SK-N-SH (cell line): ENCODE measurements around the gene BOC. TPM values are rescaled to one million over a fixed set of nuclear protein-coding genes. Genes with fewer than 3 reads are reported as not detected.

Experiments used
- CTCF ChIA-PET: fragments of 300-600, 350-600 bp; formaldehyde crosslinking; extraction: SDS; loops from one replicate; lab custom pipeline; 2021; lab: Yijun Ruan, JAX
- POLR2A ChIA-PET: fragments of 350-600 bp; sonication (Branson Sonifier 250); formaldehyde crosslinking; extraction: SDS; loops from one replicate; lab custom pipeline; 2020; ENCODE audit warnings: antibody characterized with exemption, inconsistent platforms; lab: Yijun Ruan, JAX
- DNase-seq: peaks from one replicate; pipeline ENCODE4 v3.0.0; 2012
- H2AFZ ChIP-seq: fragments of 200-600 bp; sonication (generic); 2 replicates; pipeline ENCODE4 v1.8.1; 2016; ENCODE audit warnings: antibody characterized with exemption, mild to moderate bottlenecking, low read depth
- H3F3A ChIP-seq: fragments of 200-600 bp; sonication (generic); replicated peaks from 2 replicates; pipeline ENCODE3; 2016; ENCODE audit warnings: antibody characterized with exemption, mild to moderate bottlenecking; ENCODE audit not compliant: insufficient read depth
- H3K27ac ChIP-seq, 2 experiments: fragments of 200-500 bp in 1 of 2; fragments of 200-600 bp in 1 of 2; sonication (Bioruptor generic) in 1 of 2; sonication (generic), shearing (Covaris generic) in 1 of 2; 2 replicates each; pipeline versions ENCODE4 v1.5.1 to v1.6.1; 2014 to 2016; ENCODE audit warnings: low read depth in 2 of 2, inconsistent platforms in 1 of 2, low read length in 1 of 2, mild to moderate bottlenecking in 1 of 2, mixed read lengths in 1 of 2
- H3K27me3 ChIP-seq: fragments of 200-600 bp; sonication (generic), shearing (Covaris generic); 2 replicates; pipeline ENCODE4 v1.6.1; 2016; ENCODE audit warnings: mixed run types; ENCODE audit not compliant: insufficient read depth
- H3K36me3 ChIP-seq, 2 experiments: fragments of 200-500 bp in 1 of 2; fragments of 200-600 bp in 1 of 2; sonication (Bioruptor generic) in 1 of 2; sonication (generic) in 1 of 2; replicated peaks in 1 of 2; 2 replicates each; pipeline versions ENCODE3 to v1.5.1; 2014 to 2016; ENCODE audit warnings: low read length in 1 of 2, mild to moderate bottlenecking in 1 of 2; ENCODE audit not compliant: insufficient read depth in 2 of 2, control insufficient read depth in 1 of 2
- H3K4me1 ChIP-seq, 2 experiments: fragments of 200-500 bp in 1 of 2; fragments of 200-600 bp in 1 of 2; sonication (Bioruptor generic) in 1 of 2; sonication (generic), shearing (Covaris generic) in 1 of 2; 2 replicates each; pipeline versions ENCODE4 v1.5.1 to v1.6.1; 2014 to 2016; ENCODE audit warnings: low read depth in 1 of 2, low read length in 1 of 2, mixed run types in 1 of 2; ENCODE audit not compliant: insufficient read depth in 2 of 2, control insufficient read depth in 1 of 2
- H3K4me2 ChIP-seq: fragments of 200-600 bp; sonication (generic), shearing (Covaris generic); 2 replicates; pipeline ENCODE4 v1.6.1; 2017; ENCODE audit warnings: mixed run types
- H3K4me3 ChIP-seq, 2 experiments: fragments of 200-500 bp in 1 of 2; fragments of 200-600 bp in 1 of 2; sonication (Bioruptor generic) in 1 of 2; sonication (generic), shearing (Covaris generic) in 1 of 2; 2 replicates each; pipeline versions ENCODE4 v1.5.1 to v1.8.1; 2014 to 2016; ENCODE audit warnings: low read depth in 2 of 2, inconsistent platforms in 1 of 2, low read length in 1 of 2, mild to moderate bottlenecking in 1 of 2, mixed read lengths in 1 of 2, moderate library complexity in 1 of 2
- H3K79me2 ChIP-seq: fragments of 200-600 bp; sonication (generic); 2 replicates; pipeline ENCODE4 v1.8.1; 2017; ENCODE audit warnings: mild to moderate bottlenecking; ENCODE audit not compliant: insufficient read depth
- H3K9ac ChIP-seq: fragments of 200-600 bp; sonication (generic); 2 replicates; pipeline ENCODE4 v1.6.1; 2017; ENCODE audit warnings: mixed run types
- H3K9me2 ChIP-seq: fragments of 200-600 bp; sonication (generic); 2 replicates; pipeline ENCODE4 v1.6.1; 2017; ENCODE audit warnings: mixed run types
- H3K9me3 ChIP-seq: fragments of 200-600 bp; sonication (generic); 2 replicates; pipeline ENCODE4 v1.6.1; 2017; ENCODE audit warnings: mixed run types, mild to moderate bottlenecking, moderate library complexity
- H4K20me1 ChIP-seq: fragments of 200-600 bp; sonication (generic); 2 replicates; pipeline ENCODE4 v1.6.1; 2017; ENCODE audit warnings: mild to moderate bottlenecking, mixed run types; ENCODE audit not compliant: insufficient read depth
- ELF1 ChIP-seq: IDR thresholded peaks from 2 replicates; pipeline ENCODE4 v1.4.0; 2012
- EP300 ChIP-seq, 2 experiments: IDR thresholded peaks; 2 replicates each; pipeline versions ENCODE4 v1.4.0 to v1.6.1; 2012; ENCODE audit warnings: borderline replicate concordance in 1 of 2, low read depth in 1 of 2, low read length in 1 of 2
- FOSL2 ChIP-seq: IDR thresholded peaks from 2 replicates; pipeline ENCODE4 v1.4.0; 2012; ENCODE audit warnings: low read depth, mild to moderate bottlenecking, moderate library complexity, borderline replicate concordance
- FOXJ3 ChIP-seq: sonication (generic); formaldehyde crosslinking; IDR thresholded peaks from 2 replicates; pipeline ENCODE4 v1.5.1; 2020; ENCODE audit warnings: mild to moderate bottlenecking, missing genetic modification reagents
- FOXM1 ChIP-seq: IDR thresholded peaks from 2 replicates; pipeline ENCODE4 v1.4.0; 2012; ENCODE audit warnings: low read depth, mild to moderate bottlenecking
- GATA2 ChIP-seq: sonication (generic); formaldehyde crosslinking; IDR thresholded peaks from 2 replicates; pipeline ENCODE4 v1.5.0; 2020; ENCODE audit warnings: mild to moderate bottlenecking, missing genetic modification reagents
- IRF3 ChIP-seq: fragments of 150-350 bp; IDR thresholded peaks from 2 replicates; pipeline ENCODE4 v1.6.1; 2016; ENCODE audit warnings: mild to moderate bottlenecking, low read depth, low read length
- MXI1 ChIP-seq: IDR thresholded peaks from 2 replicates; pipeline ENCODE4 v1.6.1; 2012; ENCODE audit warnings: mild to moderate bottlenecking, low read depth, low read length, improper control_type of control experiment
- NFIC ChIP-seq: IDR thresholded peaks from 2 replicates; pipeline ENCODE4 v1.4.0; 2012; ENCODE audit warnings: borderline replicate concordance
- PBX3 ChIP-seq: IDR thresholded peaks from 2 replicates; pipeline ENCODE4; 2012
- RCOR1 ChIP-seq: fragments of 150-350 bp; IDR thresholded peaks from 2 replicates; pipeline ENCODE4 v1.6.1; 2017; ENCODE audit warnings: antibody characterized with exemption, low read length
- REST ChIP-seq: IDR thresholded peaks from 2 replicates; pipeline ENCODE4 v1.6.1; 2012; ENCODE audit warnings: mild to moderate bottlenecking, low read depth, low read length, moderate library complexity
- TAF1 ChIP-seq: IDR thresholded peaks from 2 replicates; pipeline ENCODE4 v1.6.1; 2012; ENCODE audit warnings: low read depth, mild to moderate bottlenecking, low read length, moderate library complexity, borderline replicate concordance
- TEAD4 ChIP-seq: IDR thresholded peaks from 2 replicates; pipeline ENCODE4 v1.4.0; 2012; ENCODE audit warnings: mild to moderate bottlenecking, borderline replicate concordance; ENCODE audit not compliant: insufficient read depth
- USF1 ChIP-seq: IDR thresholded peaks from 2 replicates; pipeline ENCODE4 v1.4.0; 2012; ENCODE audit warnings: low read depth, borderline replicate concordance
- USF2 ChIP-seq: fragments of 150-350 bp; IDR thresholded peaks from 2 replicates; pipeline ENCODE4 v1.6.1; 2017; ENCODE audit warnings: antibody characterized with exemption, low read length, low read depth, borderline replicate concordance
- WGBS: methylation state at CpG from one replicate; pipeline ENCODE4 v1.1.6; 2017; ENCODE audit warnings: low lambda C conversion rate; 5-methylcytosine and 5-hydroxymethylcytosine counted together
- polyA plus RNA-seq, 3 experiments: library from polyadenylated mRNA; depleted of rRNA; stranded (reverse); fragments of >200 nt; gene quantifications; 2 replicates each; pipeline ENCODE4 v1.2.3, GENCODE V29; 2012

The BOC gene
- polyA plus RNA-seq, 1 of the 3 experiments (the other 2 are of a cell fraction), result 6.6 TPM

GRCh38 chr3:113268942-113269341 is 57.6 kb downstream of the BOC start:
- Histone ChIP-seq H2AFZ (no peak overlapping the region), H3K9me3 (no peaks in the 10 kb centered on the region), H3K36me3 (peaks cover 0 to 14% of the 10 kb centered on the region in 2 experiments), H3K9me2 (no peaks in the 10 kb centered on the region), H3K27ac (no peak overlapping the region), H3K4me2 (no peak overlapping the region), H3K27me3 (no peaks in the 10 kb centered on the region), H3K4me3 (no peak overlapping the region), H3K9ac (no peak overlapping the region), H3K4me1 (peaks cover 0 to 26% of the 10 kb centered on the region in 2 experiments; a peak in 1 of 4 replicates), H3K79me2 (no peaks in the 10 kb centered on the region), H3F3A (no peaks in the 10 kb centered on the region)
- DNase-seq, result no peak
- CTCF ChIA-PET, result interaction anchor here (1.2 to 4.2 kb wide), 3 partner anchors 10 to 218 kb away, joined by 3 to 19 read pairs (median 4); no protein-coding TSS in a partner anchor
- no peak for TF ChIP-seq ELF1
- TF ChIP-seq REST, result no peak
- TF ChIP-seq, all 33 proteins: peak for 0
- POLR2A ChIA-PET, result no interaction called here
- H4K20me1 ChIP-seq, result no peaks in the 10 kb centered on the region
- WGBS, result 74% methylated on average over 2 of the region's 2 CpGs

- Histone ChIP-seq H3K79me2 (no peaks in the 10 kb centered on the region), H3K36me3 (peaks cover 0 to 15% of the 10 kb centered on the region in 2 experiments), H3K27ac (no peak overlapping the region), H3K9me3 (no peaks in the 10 kb centered on the region), H3K9ac (no peak overlapping the region), H2AFZ (no peak overlapping the region), H4K20me1 (no peaks in the 10 kb centered on the region), H3K4me3 (no peak overlapping the region), H3K4me2 (no peak overlapping the region), H3K9me2 (no peaks in the 10 kb centered on the region), H3K4me1 (peaks cover 0 to 23% of the 10 kb centered on the region in 2 experiments; a peak in 1 of 4 replicates), H3K27me3 (no peaks in the 10 kb centered on the region), H3F3A (no peaks in the 10 kb centered on the region)
- ChIA-PET CTCF (interaction anchor here (0.8 to 4.2 kb wide), 2 partner anchors 18 to 262 kb away, joined by 4 to 19 read pairs; no protein-coding TSS in a partner anchor), POLR2A (interaction anchor here (1.1 kb wide), 1 partner anchor 121 kb away, joined by 3 read pairs; no protein-coding TSS in a partner anchor)
- DNase-seq, result no peak
- WGBS, result 77% methylated on average over 3 of the region's 3 CpGs
- no peak for TF ChIP-seq NFIC
- no peak for TF ChIP-seq EP300 (IDR thresholded peaks at IDR 0.05; ENCODE audit: borderline replicate concordance in 1 of 2, low read depth in 1 of 2, low read length in 1 of 2)
- no peak for TF ChIP-seq TAF1
- no peak for TF ChIP-seq RCOR1
- TF ChIP-seq FOXM1, result no peak
- no peak for TF ChIP-seq FOXJ3
- no peak for TF ChIP-seq FOSL2
- no peak for TF ChIP-seq TEAD4
- TF ChIP-seq GATA2 (CRISPR knock-in tag), result no peak
- no peak for TF ChIP-seq USF1
- TF ChIP-seq MXI1, result no peak
- TF ChIP-seq PBX3, result no peak
- TF ChIP-seq USF2, result no peak
- TF ChIP-seq IRF3, result no peak
- TF ChIP-seq ELF1, result no peak
Measured at GRCh38 chr3:113269661-113270060, 58.3 kb downstream of the BOC start.
